ENCODE results near the gene HHAT. TPM values are rescaled to one million over a fixed set of nuclear protein-coding genes. Genes with fewer than 3 reads are reported as not detected.

HHAT gene
- total and polyA plus RNA-seq, 2 of the 4 experiments (the other 2 are of a cell fraction), result 1.7 to 2.5 TPM

DNA sequence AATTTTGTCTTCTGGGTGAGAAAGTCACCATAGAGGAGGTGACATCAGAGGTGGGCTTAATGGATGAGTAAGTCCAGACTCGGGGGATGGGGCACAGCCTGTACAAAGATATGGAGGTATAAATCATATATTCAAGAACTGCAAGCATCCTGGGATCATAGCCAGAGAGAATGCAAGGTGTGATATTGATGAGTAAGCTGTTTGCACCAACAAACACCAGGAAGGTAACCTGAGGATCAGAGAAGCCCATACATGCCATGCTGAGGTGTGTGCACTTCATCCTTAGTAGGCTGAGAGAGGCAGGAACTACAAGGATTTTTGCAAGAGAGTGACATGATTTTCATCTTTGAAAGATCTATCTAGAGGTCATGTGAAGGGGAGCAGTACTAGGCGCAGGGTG, 306.4 kb downstream of the HHAT start:
- Histone ChIP-seq H2BK15ac (ENCODE audit: low read depth, low read length) (no peak overlapping the region), H2BK20ac (ENCODE audit: low read depth, low read length) (no peak overlapping the region), H3K56ac (ENCODE audit: extremely low read depth, insufficient read depth, low read length) (no peak overlapping the region), H4K5ac (ENCODE audit: low read depth, low read length) (no peak overlapping the region), H3K14ac (replicated peaks; ENCODE audit: low read depth, low read length) (no peak overlapping the region), H2BK120ac (ENCODE audit: low read depth, low read length) (no peak overlapping the region), H2BK5ac (ENCODE audit: low read depth, low read length, poor library complexity, severe bottlenecking) (no peak overlapping the region), H3K9me1 (ENCODE audit: insufficient read depth, low read length) (no peaks in the 10 kb centered on the region), H4K91ac (ENCODE audit: insufficient read depth, low read depth, low read length) (no peak overlapping the region), H3K79me1 (ENCODE audit: low read depth in 1 of 2, low read length in 2 of 2) (no peaks in the 10 kb centered on the region), H3K9ac (ENCODE audit: low read depth, low read length) (no peak overlapping the region), H3K27me3 (ENCODE audit: control insufficient read depth, insufficient read depth, low read length) (no peaks in the 10 kb centered on the region), H2AFZ (replicated peaks; ENCODE audit: low read length, poor library complexity) (no peak overlapping the region), H3K23ac (ENCODE audit: low read depth, low read length) (no peak overlapping the region), H3K36me3 (ENCODE audit: control insufficient read depth, insufficient read depth, low read length) (no peaks in the 10 kb centered on the region), H3K4me2 (ENCODE audit: low read depth, low read length) (no peak overlapping the region), H3K9me3 (ENCODE audit: control insufficient read depth, insufficient read depth, low read length) (no peaks in the 10 kb centered on the region), H4K20me1 (ENCODE audit: insufficient read depth, low read length) (no peaks in the 10 kb centered on the region), H3K18ac (ENCODE audit: low read depth, low read length) (no peak overlapping the region), H2AK5ac (ENCODE audit: low read depth, low read length) (no peak overlapping the region), H4K8ac (ENCODE audit: low read depth in 2 of 2, low read length in 2 of 2) (no peak overlapping the region), H2AK9ac (replicated peaks; ENCODE audit: low read depth, low read length, poor library complexity) (no peak overlapping the region), H3K4me3 (ENCODE audit: insufficient read depth, low read depth, low read length) (no peak overlapping the region), H3K27ac (ENCODE audit: insufficient read depth, low read length) (no peak overlapping the region), H3K4me1 (ENCODE audit: control insufficient read depth, insufficient read depth, low read length) (no peaks in the 10 kb centered on the region), H3K4ac (ENCODE audit: low read depth, low read length) (no peak overlapping the region)
- BruUV-seq (replicated peaks), result no TSS peak
- dilution Hi-C loops (cut with HindIII; ENCODE audit: low sequenced_read_pairs, unreplicated experiment) (no loop called here), in situ Hi-C loops (cut with MboI; ENCODE audit: low sequenced_read_pairs) (no loop called here), intact Hi-C loops (cut with micrococcal nuclease) (no loop called here)
- ATAC-seq (ENCODE audit: low read depth) (no peak), DNase-seq (no peak)
- POLR2A ChIA-PET (ENCODE audit: unreplicated experiment), result no interaction called here
- TF ChIP-seq MAFK (IDR thresholded peaks at IDR 0.05; ENCODE audit: low read depth, low read length) (peak; percentile 52), CEBPB (IDR thresholded peaks at IDR 0.05; ENCODE audit: low read depth, low read length) (no peak)
- 50% methylated on average over 1 of the region's 2 CpGs; no CpG with 5 or more reads in 1 of the 2 experiments for WGBS, 2 experiments (ENCODE audit: extremely low coverage in 2 of 2, insufficient read length in 1 of 2)
- CTCF ChIA-PET, result no interaction called here
